Breast epithelium (tissue), 4 donors: Measurements from ENCODE around the gene ZMIZ1. TPM values are rescaled to one million over a fixed set of nuclear protein-coding genes. Genes with fewer than 3 reads are reported as not detected.

ENCODE experiments used
- DNase-seq, 2 donors: peaks; one replicate each; pipeline ENCODE4 v3.0.0-alpha.2; 2019; ENCODE audit warnings: low spot score in 2 of 2
- H3K27ac ChIP-seq, 2 donors: fragments of 200-600 bp; sonication (generic) in 1 of 2; one replicate each; pipeline ENCODE4 v1.5.1; 2016 to 2019; ENCODE audit warnings: mild to moderate bottlenecking in 1 of 2
- H3K27me3 ChIP-seq, 2 donors: fragments of 200-600 bp; sonication (generic) in 1 of 2; one replicate each; pipeline versions ENCODE4 v1.5.1 to v1.6.0; 2017 to 2019; ENCODE audit warnings: control low read depth in 1 of 2, mild to moderate bottlenecking in 1 of 2
- H3K36me3 ChIP-seq: fragments of 200-600 bp; one replicate; pipeline ENCODE4 v1.5.1; 2019
- H3K4me1 ChIP-seq, 2 donors: fragments of 200-600 bp; sonication (generic); one replicate each; pipeline ENCODE4 v1.5.1; 2016 to 2019; ENCODE audit warnings: control low read depth in 1 of 2
- H3K4me3 ChIP-seq, 3 donors: fragments of 200-600 bp; sonication (generic); 1 replicate in 2 of 3; 2 replicates in 1 of 3; pipeline ENCODE4 v1.5.1; 2016 to 2019; ENCODE audit warnings: mild to moderate bottlenecking in 3 of 3, moderate library complexity in 2 of 3
- H3K9me3 ChIP-seq, 2 donors: fragments of 200-600 bp; sonication (generic) in 1 of 2; one replicate each; pipeline ENCODE4 v1.5.1; 2016 to 2019; ENCODE audit warnings: control low read depth in 1 of 2
- POLR2A ChIP-seq: fragments of 450-650 bp; IDR thresholded peaks from one replicate; pipeline ENCODE4 v1.6.1; 2016; ENCODE audit warnings: antibody characterized with exemption, mild to moderate bottlenecking, moderate library complexity
- POLR2AphosphoS5 ChIP-seq, 3 donors: sonication (generic); formaldehyde crosslinking; IDR thresholded peaks; one replicate each; pipeline ENCODE4 v1.6.1; 2017; ENCODE audit warnings: antibody characterized with exemption in 3 of 3
- intact Hi-C: fragments of 100-400 bp; cut with DNase I; formaldehyde crosslinking; loops from one replicate; pipeline ENCODE4 v1.15.1; 2023; ENCODE audit warnings: low total_unique reads
- total RNA-seq, 3 donors: library from RNA; depleted of rRNA; stranded (reverse); fragments of >200 nt; gene quantifications; one replicate each; pipeline ENCODE4 v1.1.0, GENCODE V29; 2016
- TF ChIP-seq, protein P1 (sequence below), 3 donors: fragments of 450-650 bp; IDR thresholded peaks; one replicate each; pipeline ENCODE4 v1.5.1; 2016 to 2017; ENCODE audit warnings: antibody characterized with exemption in 3 of 3, mild to moderate bottlenecking in 3 of 3, moderate library complexity in 3 of 3

ZMIZ1 gene
- total RNA-seq, 3 donors from 2014 or later: 34.4 to 63.7 (median 39.8) TPM

DNA sequence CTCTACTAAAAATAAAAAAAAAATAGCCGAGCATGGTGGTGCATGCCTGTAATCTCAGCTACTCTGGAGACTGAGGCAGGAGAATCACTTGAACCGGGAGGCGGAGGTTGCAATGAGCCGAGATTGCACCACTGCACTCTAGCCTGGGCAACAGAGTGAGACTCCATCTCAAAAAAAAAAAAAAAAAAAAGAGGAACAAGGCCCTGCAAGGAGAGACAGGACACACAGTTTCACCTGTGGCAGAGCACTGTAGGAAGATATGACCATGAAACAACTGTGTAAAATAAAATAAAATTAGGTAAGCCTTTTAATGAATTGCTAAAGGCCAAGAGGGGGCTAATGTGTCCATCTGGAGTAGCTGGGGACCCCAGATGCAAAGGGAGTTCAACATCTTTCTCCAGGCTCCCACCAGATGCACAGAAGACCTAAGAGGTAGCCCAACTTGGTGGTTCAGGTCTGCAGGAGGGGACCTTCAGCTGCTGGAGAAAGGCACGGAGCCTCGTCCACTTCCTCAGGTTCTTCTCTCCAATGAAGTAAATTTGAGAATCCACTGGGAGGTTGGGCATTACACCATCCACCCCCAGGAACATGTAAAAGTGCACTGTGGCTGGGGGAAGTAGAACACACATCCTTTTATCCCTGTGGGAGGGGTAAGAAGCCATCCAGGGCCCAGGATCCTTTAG lies 291.2 kb downstream of the ZMIZ1 start:
- Histone ChIP-seq H3K27me3 (no peaks in the 10 kb centered on the region), H3K4me3 (no peak overlapping the region), H3K27ac (no peak overlapping the region), H3K4me1 (no peaks in the 10 kb centered on the region), H3K9me3 (peaks cover 0 to 4% of the 10 kb centered on the region in 2 donors), H3K36me3 (no peaks in the 10 kb centered on the region)
- intact Hi-C loops: no loop called here
- DNase-seq: peak in 1 of 2 donors; percentile 1
- TF ChIP-seq, protein P1, sequence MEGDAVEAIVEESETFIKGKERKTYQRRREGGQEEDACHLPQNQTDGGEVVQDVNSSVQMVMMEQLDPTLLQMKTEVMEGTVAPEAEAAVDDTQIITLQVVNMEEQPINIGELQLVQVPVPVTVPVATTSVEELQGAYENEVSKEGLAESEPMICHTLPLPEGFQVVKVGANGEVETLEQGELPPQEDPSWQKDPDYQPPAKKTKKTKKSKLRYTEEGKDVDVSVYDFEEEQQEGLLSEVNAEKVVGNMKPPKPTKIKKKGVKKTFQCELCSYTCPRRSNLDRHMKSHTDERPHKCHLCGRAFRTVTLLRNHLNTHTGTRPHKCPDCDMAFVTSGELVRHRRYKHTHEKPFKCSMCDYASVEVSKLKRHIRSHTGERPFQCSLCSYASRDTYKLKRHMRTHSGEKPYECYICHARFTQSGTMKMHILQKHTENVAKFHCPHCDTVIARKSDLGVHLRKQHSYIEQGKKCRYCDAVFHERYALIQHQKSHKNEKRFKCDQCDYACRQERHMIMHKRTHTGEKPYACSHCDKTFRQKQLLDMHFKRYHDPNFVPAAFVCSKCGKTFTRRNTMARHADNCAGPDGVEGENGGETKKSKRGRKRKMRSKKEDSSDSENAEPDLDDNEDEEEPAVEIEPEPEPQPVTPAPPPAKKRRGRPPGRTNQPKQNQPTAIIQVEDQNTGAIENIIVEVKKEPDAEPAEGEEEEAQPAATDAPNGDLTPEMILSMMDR (IDR thresholded peaks at IDR 0.05): no peak
- TF ChIP-seq POLR2AphosphoS5 (IDR thresholded peaks at IDR 0.05) (no peak), POLR2A (no peak)

DNA sequence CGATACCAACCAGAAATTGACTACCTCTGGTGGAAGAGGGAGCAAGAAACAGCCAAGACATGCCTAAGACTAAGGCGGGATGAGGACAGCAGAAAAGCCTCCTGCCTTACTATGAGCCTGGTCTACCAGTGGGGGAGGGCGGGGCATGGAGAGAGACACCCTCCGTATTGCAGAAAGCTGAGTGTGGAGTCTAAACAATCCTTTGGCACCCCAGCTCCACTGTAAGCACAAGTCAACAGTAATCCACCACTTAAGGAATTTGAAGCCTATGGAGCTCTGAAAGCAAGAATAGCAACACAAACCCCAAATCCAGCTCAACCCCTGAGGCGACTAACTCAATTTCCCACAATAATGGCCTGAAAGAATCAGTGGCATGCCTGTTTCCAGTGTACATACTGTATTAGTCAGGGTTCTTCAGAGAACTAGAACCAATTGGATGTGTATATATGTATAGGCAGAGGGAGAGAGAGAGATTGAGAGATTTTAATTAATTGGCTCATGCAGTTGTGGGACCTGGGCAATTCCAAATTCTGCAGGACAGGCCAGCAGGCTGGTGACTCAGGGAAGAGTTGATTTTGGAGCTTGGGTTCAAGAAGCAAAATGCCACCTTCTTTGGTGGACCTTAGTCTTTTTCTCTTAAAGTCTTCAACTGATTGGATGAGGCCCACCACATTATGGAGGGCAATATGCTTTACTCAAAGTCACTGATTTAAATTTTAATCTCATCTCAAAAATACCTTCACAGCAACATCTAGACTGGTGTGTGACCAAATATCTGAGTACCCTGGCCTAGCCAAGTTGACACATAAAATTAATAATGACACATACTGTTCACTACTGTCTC lies 292.0 kb downstream of the ZMIZ1 start:
- TF ChIP-seq POLR2AphosphoS5 (IDR thresholded peaks at IDR 0.05): no peak
- TF ChIP-seq POLR2A: no peak
- TF ChIP-seq, protein P1 (IDR thresholded peaks at IDR 0.05): no peak
- Histone ChIP-seq H3K4me1 (no peaks in the 10 kb centered on the region), H3K9me3 (peaks cover 0 to 4% of the 10 kb centered on the region in 2 donors), H3K36me3 (no peaks in the 10 kb centered on the region), H3K27me3 (no peaks in the 10 kb centered on the region), H3K27ac (no peak overlapping the region), H3K4me3 (no peak overlapping the region)
- intact Hi-C loops: no loop called here
- peak in 1 of 2 donors; percentile 2 for DNase-seq

DNA sequence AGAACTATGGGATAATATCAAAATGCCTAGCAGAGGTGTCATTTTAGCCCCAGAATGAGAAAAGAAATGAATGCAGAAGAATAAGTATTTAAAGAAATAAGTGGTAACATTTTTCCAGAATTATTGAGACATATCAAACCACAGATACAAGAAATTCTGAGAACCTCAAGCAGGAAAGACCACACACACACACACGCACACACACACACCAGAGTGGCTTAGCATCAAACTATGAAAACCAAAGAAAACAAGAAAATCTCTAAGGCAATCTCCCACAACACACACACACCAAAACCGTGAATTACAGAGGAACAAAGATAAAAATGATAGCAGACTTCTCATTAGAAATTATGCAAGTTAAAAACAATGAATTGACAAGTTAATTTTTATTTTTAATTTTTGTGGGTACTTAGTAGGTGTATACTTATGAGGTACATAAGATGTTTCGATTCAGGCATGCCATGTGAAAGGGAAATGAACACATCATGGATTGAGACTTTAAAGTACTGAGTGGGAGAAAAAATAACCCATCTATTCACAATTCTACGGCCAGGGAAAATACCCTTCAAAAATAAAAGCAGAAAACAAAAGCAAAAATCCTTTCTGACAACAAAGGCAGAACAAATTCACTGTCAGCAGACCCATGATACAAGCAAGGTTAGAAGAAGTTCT lies 293.1 kb downstream of the ZMIZ1 start:
- intact Hi-C loops: no loop called here
- Histone ChIP-seq H3K36me3 (no peaks in the 10 kb centered on the region), H3K27me3 (no peaks in the 10 kb centered on the region), H3K4me1 (no peaks in the 10 kb centered on the region), H3K4me3 (no peak overlapping the region), H3K9me3 (peaks cover 0 to 4% of the 10 kb centered on the region in 2 donors), H3K27ac (no peak overlapping the region)
- TF ChIP-seq POLR2AphosphoS5 (IDR thresholded peaks at IDR 0.05): no peak
- TF ChIP-seq, protein P1 (IDR thresholded peaks at IDR 0.05): no peak
- TF ChIP-seq POLR2A: no peak
- no peak for DNase-seq
